Upper lobe of left lung (tissue), 4 donors: ENCODE data around the gene SLCO3A1.

Source experiments
- CTCF ChIP-seq, 6 experiments: fragments of 450-650 bp in 4 of 6; fragments of 200-600 bp in 2 of 6; sonication (generic) in 2 of 6; IDR thresholded peaks; one replicate each; pipeline ENCODE4 v1.5.1; 2016 to 2019; ENCODE audit warnings: antibody characterized with exemption in 6 of 6
- POLR2A ChIP-seq, 4 donors: fragments of 450-650 bp; IDR thresholded peaks; one replicate each; pipeline ENCODE4 v1.5.1; 2016 to 2017; ENCODE audit warnings: antibody characterized with exemption in 4 of 4, mild to moderate bottlenecking in 2 of 4
- POLR2AphosphoS5 ChIP-seq, 2 donors: sonication (generic); formaldehyde crosslinking; IDR thresholded peaks; one replicate each; pipeline ENCODE4 v1.5.1; 2017; ENCODE audit warnings: antibody characterized with exemption in 2 of 2

DNA sequence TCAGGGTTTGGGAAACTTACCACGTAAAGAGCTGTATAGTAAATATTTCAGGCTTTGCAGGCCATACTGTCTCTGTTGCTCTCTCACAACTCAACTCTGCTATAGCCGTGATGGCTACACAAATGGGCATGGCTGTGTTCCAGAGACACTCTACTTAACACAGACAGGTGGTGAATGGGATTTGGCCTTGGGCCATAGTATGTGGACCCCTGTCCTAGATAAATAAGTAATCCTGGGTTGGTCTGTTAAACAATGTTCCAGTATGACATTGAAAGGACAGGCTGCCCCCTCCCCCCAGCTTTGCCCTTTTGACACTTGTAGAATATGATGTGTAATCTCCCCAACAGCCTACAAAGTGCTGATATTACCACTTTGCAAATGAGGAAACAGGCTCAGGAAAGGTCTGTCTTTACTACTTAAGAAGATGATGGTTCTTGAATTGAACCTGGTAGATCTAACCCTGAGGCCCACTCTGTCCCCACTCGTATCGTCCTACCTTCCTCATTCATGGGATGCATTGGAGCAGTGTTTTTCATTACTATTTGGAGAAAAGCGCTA, 38.4 kb downstream of the SLCO3A1 start:
- TF ChIP-seq POLR2AphosphoS5 (IDR thresholded peaks at IDR 0.05) (no peak), POLR2A (IDR thresholded peaks at IDR 0.05) (no peak), CTCF (IDR thresholded peaks at IDR 0.05) (no peak)
